GM12872 (cell line): ENCODE data around the gene SLC16A13.

Source experiments
- CTCF ChIP-seq: IDR thresholded peaks from 3 replicates; pipeline ENCODE4 v1.5.1; 2011; ENCODE audit warnings: low read depth, mild to moderate bottlenecking, low read length, moderate library complexity; ENCODE audit not compliant: insufficient read depth

SLC16A13 gene

GRCh38 chr17:7020894-7021664 is 14.7 kb upstream of the SLC16A13 start:
- TF ChIP-seq CTCF = no peak

- peak; percentile 93 for TF ChIP-seq CTCF
Observed at GRCh38 chr17:7021993-7022778, 13.6 kb upstream of the SLC16A13 start.

- no peak for TF ChIP-seq CTCF
Observed at GRCh38 chr17:7022781-7023571, 12.8 kb upstream of the SLC16A13 start, which contains the start of gene BCL6B. BCL6B (plus strand) TSS chr17:7023050; CDS start chr17:7023672, 622 bp downstream.

GRCh38 chr17:7023576-7024401 is 12.0 kb upstream of the SLC16A13 start:
- TF ChIP-seq CTCF = 0 out of 3 replicates have a peak, but pooled peaks have one; percentile 6

GRCh38 chr17:7024402-7024785 is 11.4 kb upstream of the SLC16A13 start:
- no peak for TF ChIP-seq CTCF

GRCh38 chr17:7025245-7025644 is 10.6 kb upstream of the SLC16A13 start:
- no peak for TF ChIP-seq CTCF
